Measurements from ENCODE around the gene BLTP2.
"Not testable (repeated sequence)": the region's sequence is repeated elsewhere in the genome, so short reads cannot be mapped to it uniquely, and the experiment has no call there.

BLTP2 gene

GRCh38 chr17:28646039-28646754 lies 1.2 kb upstream of the BLTP2 start:
- DNase-seq (ENCODE audit: low read depth), result no peak

DNA sequence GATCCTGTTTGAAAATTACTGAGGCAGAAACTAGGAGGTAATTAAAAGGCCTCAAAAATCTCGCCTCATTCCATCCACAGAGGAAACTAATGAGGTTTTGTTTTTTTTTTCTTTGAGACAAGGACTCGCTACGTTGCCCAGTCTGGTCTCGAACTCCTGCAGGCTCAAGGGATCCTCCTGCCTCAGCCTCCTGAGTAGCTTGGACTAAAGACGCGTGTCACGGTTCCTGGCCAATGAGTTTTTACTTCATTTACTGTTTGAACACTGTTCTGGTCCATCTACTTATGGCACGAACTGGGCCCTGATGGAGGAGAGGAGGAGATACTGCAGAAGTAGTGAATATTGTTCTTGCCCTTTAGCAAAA lies 600 bp upstream of the BLTP2 start:
- no peak for DNase-seq (ENCODE audit: low read depth)

DNA sequence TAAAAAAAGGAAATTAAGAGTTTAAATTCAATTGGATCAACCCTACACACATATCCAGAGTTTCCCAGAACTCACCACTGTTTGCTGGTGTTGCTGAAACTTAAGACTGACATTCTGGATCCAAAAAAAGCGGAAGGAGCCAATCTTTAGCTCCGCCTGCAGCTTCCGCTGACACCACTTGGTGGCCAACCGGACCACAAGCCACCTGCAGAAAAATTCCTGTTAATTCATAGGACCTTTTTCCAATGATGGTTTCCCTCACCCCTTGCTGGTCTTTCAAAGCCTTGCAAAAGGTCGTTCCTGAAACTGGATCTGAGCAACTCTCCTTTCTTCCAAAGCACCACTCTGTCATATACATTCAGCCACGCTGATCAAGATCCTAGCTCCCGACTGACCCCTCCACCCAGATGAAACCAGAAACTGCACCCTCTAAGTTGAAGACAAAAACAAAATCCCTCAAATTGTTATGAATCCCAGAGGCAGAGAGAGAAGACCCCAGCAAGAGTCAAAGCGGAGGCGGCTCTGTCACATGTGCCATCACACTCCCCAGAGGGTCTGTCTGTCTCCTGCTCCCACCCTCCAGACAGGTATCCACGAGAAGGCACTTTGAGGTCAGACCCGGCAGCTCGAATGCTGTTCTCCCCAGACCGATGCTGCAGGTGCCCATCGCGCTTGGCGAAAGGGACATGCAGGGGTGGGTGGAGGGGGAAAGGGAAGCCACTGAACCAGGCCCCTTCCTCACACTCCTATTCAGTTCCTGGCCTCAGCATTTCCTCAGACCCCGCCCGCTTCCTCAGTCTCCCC lies 773 bp downstream of the BLTP2 start:
- no peak for DNase-seq (ENCODE audit: low read depth)

DNA sequence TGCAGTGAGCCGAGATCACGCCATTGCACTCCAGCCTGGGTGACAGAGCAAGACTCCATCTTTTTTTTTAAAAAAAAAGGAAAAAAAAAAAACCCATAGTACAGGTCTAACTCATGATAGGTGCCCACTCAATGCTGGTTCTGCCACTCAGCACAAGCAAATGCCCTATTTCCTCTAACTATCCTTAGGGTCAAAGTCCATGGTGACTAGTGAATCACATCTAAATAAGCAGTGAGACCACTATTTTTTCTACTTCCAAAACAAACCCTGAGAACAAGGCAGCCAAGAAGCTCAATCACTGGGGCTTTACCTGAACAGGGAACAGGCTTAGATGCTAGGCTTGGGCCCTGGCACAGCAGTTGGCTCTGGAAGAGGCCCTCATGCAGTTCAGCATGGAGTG lies 3.4 kb downstream of the BLTP2 start:
- no peak for DNase-seq (ENCODE audit: low read depth)

DNA sequence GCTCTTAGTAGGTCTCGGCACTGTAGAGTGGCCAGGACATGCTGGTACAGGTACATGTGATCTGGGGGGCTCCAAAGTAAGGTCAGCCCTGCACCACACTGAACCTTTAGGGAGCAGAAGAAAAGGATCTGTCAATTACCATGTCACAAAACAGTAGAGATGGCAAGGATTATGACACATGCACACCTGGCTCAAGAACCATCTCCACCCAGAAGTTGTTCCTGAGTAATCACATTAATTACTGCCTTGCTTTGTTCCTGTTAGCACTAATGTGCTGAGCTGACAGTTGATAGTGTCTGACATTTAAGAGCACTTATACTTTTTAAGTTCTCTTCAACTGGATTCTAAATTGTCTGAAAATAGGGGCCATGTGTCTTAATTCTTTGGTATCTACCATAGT lies 9.5 kb downstream of the BLTP2 start:
- DNase-seq (ENCODE audit: low read depth), result no peak

- no peak for DNase-seq (ENCODE audit: low read depth)
Observed at GRCh38 chr17:28634206-28634865, 10.6 kb downstream of the BLTP2 start.

DNA sequence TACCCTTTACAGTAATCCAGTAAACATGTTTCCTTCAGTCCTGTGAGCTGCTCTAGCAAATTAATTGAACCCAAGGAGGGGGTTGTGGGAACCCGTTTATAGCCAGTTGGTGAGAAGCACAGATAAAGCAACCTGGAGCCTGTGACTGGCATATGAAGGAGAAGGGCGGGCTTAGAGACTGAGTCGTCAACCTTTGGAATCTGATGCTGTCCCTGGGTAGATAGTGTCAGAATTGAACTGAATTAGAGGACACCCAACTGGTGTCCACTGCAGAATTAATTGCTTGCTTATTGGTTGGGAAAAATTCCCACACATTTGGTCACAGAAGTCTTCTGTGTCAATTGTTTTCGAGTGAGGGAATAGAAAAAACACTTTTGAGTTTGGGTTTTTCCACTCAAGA lies 18.1 kb downstream of the BLTP2 start:
- no peak for DNase-seq (ENCODE audit: low read depth)

DNA sequence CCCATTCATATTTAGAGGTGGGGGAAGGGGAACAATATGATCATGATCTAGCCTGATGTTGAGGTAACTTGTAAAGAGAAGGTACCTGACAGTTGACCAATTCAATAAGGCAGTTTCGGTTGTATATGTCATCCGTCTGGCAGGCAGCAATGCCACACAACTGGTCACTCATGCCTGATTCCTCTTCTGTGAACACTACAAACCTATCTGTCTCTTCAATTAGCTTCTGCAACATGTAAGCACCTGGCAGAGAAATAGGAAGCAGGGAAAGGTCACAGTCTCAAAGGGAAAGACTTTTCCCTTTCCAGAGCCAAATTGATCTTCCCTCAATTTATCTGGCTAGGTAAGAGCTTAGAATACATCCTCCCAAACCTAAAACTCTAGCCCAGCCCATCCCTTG lies 20.8 kb downstream of the BLTP2 start:
- no peak for DNase-seq (ENCODE audit: low read depth)

- DNase-seq (ENCODE audit: low read depth), result no peak
Observed at GRCh38 chr17:28623696-28624095, 21.3 kb downstream of the BLTP2 start.

GRCh38 chr17:28622186-28622585 lies 22.8 kb downstream of the BLTP2 start:
- DNase-seq (ENCODE audit: low read depth), result no peak

DNA sequence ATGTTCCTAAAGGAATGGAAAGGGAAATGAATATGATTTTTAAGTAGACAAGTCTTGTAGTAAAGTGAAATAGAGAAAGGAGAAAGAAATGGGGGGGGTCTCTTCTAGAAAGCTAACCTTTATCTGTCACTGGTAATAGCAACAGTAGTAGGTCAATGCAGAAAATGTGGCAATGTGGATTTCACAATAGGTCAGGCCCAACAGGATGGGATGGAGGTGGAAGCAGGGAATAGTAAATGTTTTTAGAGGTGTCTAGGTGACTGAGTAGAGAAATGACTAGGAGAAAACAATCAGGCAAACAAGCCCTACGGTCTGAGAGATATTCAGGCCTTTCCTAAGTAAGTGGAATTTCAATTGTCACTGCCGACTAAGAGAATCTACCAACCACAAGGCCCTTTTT lies 24.9 kb downstream of the BLTP2 start:
- DNase-seq (ENCODE audit: low read depth), result no peak

DNA sequence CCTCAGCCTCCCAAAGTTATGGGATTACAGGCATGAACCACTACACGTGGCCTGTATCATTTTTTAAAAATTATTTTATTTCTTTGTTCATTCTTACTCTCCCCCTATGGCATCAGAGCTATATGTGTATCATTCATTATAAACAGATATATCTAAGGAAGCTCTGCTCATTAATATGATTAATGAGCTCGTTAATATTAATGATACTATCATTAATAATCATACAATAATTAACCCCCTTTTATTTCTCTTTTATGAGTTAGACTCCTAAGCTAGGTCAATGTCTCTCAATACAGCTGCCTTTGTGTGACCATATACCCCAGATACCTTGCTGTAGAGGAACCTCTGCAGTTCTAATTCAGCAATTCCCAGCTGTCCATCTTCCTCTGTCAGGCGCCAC lies 26.5 kb downstream of the BLTP2 start:
- no peak for DNase-seq (ENCODE audit: low read depth)

GRCh38 chr17:28616281-28616680 lies 28.7 kb downstream of the BLTP2 start:
- DNase-seq (ENCODE audit: low read depth), result no peak

DNA sequence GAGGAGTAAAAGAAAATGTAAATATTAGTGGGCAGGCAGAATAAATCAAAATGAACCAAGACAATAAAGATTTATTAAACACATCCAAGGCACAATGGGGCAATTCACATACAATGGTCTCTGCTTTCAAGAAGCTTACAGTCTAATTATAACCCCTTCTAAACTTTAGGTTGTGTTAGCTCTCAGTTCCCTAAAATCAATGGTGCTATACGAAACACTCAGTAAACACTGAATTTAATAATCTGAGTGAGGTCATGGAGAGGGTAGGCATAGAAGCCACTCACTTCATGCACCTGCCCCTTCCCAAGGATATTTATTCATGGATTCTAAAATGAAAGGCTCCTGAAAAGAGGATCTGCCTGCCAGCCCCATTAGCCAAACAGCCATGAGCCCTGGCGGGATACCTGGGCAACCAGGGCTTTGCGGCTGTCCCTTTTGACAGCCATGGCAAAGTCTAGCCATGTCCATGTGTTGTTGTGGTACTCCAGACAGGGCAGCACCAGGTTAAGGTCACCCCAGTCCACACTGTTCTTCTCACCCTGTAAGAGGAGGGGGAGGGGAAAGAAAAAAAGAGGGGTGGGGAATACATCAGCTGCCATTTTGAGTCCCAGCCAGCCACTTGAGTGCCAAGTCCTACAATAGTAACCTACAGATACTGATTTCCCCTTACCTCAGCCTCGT lies 29.6 kb downstream of the BLTP2 start:
- DNase-seq (ENCODE audit: low read depth), result no peak

DNA sequence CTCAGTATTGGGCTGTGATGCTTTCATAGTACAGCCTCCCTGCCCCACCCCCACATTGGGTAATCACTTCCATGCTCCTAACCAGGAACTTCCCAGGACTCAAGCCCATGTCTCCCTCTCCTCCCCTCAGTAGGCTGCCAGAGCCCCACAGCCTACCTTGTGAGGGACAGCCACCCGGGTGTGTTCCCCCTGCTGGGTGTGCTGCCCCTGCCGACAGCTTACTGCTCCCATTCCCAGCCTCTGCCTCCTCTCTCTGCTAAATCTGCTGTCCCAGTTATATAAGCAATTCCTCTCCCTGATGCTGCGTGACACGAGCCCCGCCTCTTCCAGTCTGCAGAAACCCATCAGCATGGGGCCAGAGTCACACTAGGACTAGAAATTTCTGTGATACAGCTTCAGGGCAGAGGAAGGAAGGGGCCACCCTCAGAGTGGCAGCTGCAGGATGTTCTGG lies 31.0 kb downstream of the BLTP2 start, which contains the start of gene RSKR:
Gene RSKR (minus strand): TSS at position 255 of the 451 bp plus-strand sequence. CDS start 24 bp downstream, at position 231.
- no peak for DNase-seq (ENCODE audit: low read depth)

DNA sequence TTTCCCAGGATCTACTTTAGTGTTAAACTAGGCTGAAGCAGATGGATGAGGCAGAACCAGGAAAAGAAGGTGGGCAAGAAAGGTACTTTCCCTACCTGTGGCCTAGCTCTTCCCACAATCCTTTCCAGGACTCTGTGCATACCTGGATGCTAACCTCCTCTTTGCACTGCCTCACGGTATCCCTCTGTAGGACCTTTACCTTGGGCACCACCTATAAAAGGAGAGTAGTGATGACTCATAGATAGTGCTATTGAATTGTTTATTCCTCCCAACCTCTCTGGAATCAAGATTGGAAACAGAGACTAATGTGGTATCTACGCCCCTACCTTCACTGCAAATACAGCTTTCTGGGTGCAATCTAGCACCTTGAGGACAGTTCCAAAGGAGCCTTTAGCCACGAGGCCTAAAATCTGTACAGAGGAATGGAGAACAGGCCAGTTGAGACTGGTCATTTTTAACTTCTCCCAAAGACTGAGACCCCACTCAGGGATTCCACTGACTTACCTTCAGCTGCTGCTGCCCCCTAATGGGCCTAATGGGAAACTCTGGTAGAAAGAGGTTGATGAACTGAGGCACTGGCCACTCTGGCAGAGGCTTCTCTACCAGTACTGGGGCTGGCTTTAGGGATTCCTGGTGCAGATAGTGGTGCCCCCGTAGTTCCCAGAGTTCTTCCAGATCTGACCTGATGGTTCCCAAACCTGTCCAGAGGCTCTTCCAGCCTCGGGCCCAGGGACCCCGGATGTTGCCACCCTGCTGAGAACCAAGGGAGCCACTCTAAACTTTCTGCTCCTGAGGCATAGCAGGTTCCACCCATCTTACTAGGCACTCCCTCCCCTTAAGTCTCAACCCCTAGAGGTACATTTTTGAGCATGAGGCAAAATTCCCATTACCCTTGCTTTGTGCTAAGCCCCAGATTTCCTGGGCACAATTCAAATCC lies 31.8 kb downstream of the BLTP2 start:
- DNase-seq (ENCODE audit: low read depth), result no peak

DNA sequence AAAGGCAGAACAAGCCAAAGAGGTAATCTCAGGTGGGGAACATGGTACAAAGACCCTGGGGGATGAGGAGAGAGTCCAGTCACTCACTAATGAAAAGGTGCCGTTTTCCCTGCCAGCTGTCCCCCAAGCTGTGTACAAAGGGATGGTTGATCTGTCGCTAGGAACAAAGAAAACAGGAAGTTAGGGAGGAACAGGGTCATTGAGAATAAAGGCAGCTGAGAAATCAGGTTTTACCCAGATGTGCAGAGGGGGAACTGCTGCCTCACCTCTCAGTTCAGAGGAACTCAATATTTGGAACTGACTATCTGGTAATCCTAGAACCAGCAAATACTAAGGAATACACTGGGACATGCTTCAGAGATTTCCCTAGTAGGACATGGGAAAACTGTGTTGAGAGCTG lies 32.4 kb downstream of the BLTP2 start:
- no peak for DNase-seq (ENCODE audit: low read depth)

- no peak for DNase-seq (ENCODE audit: low read depth)
Observed at GRCh38 chr17:28610376-28610775, 34.6 kb downstream of the BLTP2 start.

DNA sequence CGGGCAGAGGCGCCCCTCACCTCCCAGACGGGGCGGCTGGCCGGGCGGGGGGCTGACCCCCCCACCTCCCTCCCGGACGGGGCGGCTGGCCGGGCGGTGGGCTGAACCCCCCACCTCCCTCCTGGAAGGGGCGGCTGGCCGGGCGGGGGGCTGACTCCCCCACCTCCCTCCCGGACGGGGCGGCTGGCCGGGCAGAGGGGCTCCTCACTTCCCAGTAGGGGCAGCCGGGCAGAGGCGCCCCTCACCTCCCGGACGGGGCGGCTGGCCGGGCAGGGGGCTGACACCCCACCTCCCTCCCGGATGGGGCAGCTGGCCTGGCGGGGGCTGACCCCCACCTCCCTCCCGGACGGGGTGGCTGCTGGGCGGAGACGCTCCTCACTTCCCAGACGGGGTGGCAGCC lies 40.9 kb downstream of the BLTP2 start:
- DNase-seq (ENCODE audit: low read depth), result not testable (repeated sequence)

DNA sequence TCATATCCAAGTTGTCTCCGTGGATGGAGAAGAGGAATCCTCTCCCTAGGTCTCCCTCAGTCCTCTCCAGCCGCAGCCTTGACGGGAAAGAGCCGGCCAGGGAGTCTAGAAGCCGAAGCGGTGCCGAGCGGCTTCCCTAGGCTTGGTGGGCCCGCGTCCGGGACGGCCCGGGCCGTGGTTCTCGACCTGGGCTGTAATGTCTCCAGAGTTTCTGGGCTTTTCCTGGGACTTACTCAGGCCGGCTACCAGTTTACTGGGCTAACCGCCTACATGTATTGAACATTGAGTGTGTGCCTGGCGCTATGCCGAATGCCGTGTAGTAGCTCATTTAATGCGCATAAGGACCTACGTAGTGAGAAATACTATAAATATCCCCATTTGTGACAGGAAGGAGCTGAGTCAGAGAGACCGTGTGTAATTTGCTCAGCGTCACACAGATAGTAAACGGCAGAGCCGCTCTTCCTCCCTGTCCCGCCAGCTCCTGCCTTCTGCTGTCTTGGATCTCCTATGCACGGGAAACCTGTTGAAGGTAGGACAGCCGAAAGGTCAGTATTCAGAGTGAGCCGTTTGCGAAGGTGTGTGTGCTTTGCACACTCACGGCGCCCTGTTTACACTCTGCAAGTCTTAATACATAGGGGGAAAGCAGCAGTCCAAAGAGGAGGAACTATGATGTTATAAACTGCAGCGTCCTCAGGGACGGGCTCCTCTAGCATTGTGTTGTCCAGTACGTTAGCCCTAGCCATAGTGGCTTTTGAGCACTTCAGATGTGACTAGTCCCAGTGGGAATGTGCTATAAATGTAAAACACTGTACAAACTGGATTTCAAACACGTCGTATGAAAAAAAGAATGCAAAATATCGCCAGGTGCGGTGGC lies 45.4 kb downstream of the BLTP2 start:
- peak; percentile 16 for DNase-seq (ENCODE audit: low read depth)
